ENCODE data around the gene SLIT3. TPM values are rescaled to one million over a fixed set of nuclear protein-coding genes. Genes with fewer than 3 reads are reported as not detected.

Gene SLIT3
- total RNA-seq, 6 donors from 2014 or later: 10.8 to 57.3 (median 32.2) TPM

DNA sequence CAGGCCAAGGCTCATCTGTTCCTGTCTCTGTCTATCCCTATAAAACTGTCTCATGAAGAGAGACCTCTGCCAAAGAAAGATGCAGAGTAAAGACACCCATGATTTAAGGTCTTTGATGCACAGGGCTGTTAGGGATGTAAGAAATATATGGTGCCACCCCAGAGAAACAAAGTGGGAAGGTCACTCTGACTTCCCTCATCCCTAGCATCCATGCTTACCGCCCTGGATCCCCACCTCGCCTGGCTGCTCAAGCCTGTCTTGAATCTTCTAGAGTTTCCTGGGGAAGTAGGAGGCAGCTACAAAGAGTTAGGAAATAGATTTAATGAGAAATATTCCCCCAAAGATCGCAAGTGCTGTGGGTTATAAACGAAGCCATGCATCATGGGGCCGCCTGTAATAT lies 349.2 kb downstream of the SLIT3 start:
- Histone ChIP-seq H3K27me3 (no peaks in the 10 kb centered on the region), H3K36me3 (no peaks in the 10 kb centered on the region), H3K27ac (no peak overlapping the region), H3K4me1 (peaks cover 0 to 3% (median 0%) of the 10 kb centered on the region in 4 donors), H3K9me3 (no peaks in the 10 kb centered on the region), H3K4me3 (no peak overlapping the region)
- no peak for DNase-seq
- TF ChIP-seq EP300 (IDR thresholded peaks at IDR 0.05) (no peak), POLR2A (IDR thresholded peaks at IDR 0.05) (no peak), POLR2AphosphoS5 (IDR thresholded peaks at IDR 0.05) (no peak)
- TF ChIP-seq, protein P1, sequence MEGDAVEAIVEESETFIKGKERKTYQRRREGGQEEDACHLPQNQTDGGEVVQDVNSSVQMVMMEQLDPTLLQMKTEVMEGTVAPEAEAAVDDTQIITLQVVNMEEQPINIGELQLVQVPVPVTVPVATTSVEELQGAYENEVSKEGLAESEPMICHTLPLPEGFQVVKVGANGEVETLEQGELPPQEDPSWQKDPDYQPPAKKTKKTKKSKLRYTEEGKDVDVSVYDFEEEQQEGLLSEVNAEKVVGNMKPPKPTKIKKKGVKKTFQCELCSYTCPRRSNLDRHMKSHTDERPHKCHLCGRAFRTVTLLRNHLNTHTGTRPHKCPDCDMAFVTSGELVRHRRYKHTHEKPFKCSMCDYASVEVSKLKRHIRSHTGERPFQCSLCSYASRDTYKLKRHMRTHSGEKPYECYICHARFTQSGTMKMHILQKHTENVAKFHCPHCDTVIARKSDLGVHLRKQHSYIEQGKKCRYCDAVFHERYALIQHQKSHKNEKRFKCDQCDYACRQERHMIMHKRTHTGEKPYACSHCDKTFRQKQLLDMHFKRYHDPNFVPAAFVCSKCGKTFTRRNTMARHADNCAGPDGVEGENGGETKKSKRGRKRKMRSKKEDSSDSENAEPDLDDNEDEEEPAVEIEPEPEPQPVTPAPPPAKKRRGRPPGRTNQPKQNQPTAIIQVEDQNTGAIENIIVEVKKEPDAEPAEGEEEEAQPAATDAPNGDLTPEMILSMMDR (IDR thresholded peaks at IDR 0.05): no peak
- no peak for ATAC-seq (ENCODE audit: low FRiP score in 2 of 2)
- 80 to 92% methylated on average over 5 of the region's 5 CpGs for WGBS, 2 donors

DNA sequence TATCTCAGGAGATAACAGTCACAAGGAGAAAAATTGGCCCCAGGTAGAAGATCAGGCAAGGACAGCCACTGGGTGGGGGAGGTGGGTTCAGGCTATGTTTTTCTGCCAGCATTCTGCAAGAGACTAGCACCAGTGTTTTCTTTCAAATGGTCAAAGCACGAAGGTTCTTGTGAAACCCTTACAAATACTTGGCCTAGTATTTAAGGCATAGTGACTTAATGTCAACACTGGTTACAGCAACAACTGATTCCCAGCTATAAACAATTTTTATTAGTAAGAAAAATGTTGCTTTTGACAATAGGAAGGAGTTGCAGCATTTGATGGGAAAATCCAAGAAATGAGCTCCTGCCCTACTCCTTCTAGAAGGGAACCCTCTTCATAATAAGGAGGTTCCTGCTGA lies 349.6 kb downstream of the SLIT3 start:
- 33 to 83% methylated on average over 1 of the region's 1 CpG for WGBS, 2 donors
- H3K4me3 ChIP-seq: no peak overlapping the region
- TF ChIP-seq POLR2AphosphoS5 (IDR thresholded peaks at IDR 0.05) (no peak), EP300 (IDR thresholded peaks at IDR 0.05) (no peak), POLR2A (IDR thresholded peaks at IDR 0.05) (no peak)
- TF ChIP-seq, protein P1 (IDR thresholded peaks at IDR 0.05): no peak
- no peaks in the 10 kb centered on the region for H3K9me3 ChIP-seq
- no peaks in the 10 kb centered on the region for H3K27me3 ChIP-seq
- DNase-seq: no peak
- ATAC-seq (ENCODE audit: low FRiP score in 2 of 2): no peak
- H3K4me1 ChIP-seq: peaks cover 0 to 3% (median 0%) of the 10 kb centered on the region in 4 donors
- no peak overlapping the region for H3K27ac ChIP-seq
- H3K36me3 ChIP-seq: no peaks in the 10 kb centered on the region

DNA sequence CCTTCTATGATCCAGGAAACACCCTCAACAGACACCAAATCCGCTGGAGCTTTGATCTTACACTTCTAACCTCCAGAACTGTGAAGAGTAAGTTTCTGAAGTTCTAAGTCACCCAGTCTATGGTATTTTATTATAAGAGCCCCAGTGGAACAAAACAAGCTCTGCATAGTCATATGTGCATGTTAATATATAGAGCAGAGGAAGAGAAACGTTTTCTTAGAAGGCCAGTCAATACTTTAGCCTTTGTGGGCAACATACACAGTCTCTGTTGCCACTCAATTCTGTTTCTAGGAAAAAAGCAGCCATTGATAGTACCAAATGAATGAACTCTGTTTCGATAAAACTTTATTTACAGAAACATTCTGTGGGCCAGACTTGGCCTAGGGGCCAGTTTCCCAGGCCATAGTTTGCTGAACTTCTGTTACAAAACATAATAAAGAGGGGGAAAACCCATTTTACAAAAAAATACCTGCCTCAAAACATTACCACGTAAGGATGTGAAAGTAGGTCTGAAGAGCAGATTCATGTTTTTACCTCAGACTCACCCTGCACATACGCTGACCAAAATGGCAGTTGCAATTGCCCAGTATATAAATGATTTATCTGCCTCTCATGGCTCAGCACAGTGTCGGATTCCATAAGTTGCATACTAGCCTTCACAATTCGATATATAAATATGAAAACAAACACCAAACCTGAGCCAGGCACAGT lies 350.5 kb downstream of the SLIT3 start:
- H3K4me3 ChIP-seq: no peak overlapping the region
- H3K9me3 ChIP-seq: no peaks in the 10 kb centered on the region
- ATAC-seq (ENCODE audit: low FRiP score in 2 of 2) (no peak), DNase-seq (no peak)
- 81 to 86% methylated on average over 7 of the region's 7 CpGs for WGBS, 2 donors
- H3K27me3 ChIP-seq: no peaks in the 10 kb centered on the region
- no peaks in the 10 kb centered on the region for H3K36me3 ChIP-seq
- H3K27ac ChIP-seq: no peak overlapping the region
- H3K4me1 ChIP-seq: peaks cover 0 to 3% (median 0%) of the 10 kb centered on the region in 4 donors
- TF ChIP-seq, protein P1 (IDR thresholded peaks at IDR 0.05): no peak
- TF ChIP-seq POLR2AphosphoS5 (IDR thresholded peaks at IDR 0.05): no peak
- TF ChIP-seq POLR2A (IDR thresholded peaks at IDR 0.05): no peak
- TF ChIP-seq EP300 (IDR thresholded peaks at IDR 0.05): no peak

DNA sequence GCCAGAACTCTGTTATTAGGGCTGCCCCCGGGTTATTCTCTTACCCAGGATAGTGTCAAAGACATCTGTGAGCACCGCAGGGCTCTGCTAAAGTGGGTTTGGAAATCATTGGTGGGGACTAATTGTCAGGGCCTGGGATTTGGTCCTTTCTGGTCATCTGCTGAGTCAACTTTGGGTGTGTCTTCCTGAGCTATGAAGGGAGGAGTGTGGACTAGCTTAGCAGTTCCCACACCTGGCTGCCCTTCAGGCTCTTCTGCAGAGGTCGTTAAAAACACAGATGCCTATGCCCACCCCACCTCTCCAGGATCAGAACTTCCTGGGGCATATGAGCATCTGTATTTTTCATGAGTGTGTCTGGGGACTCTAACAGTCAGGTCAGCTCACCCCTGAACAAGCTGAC lies 352.2 kb downstream of the SLIT3 start:
- WGBS, 2 donors: 80 to 100% methylated on average over 1 to 3 of the region's 3 CpGs
- H3K27me3 ChIP-seq: no peaks in the 10 kb centered on the region
- no peaks in the 10 kb centered on the region for H3K36me3 ChIP-seq
- DNase-seq (no peak), ATAC-seq (ENCODE audit: low FRiP score in 2 of 2) (no peak)
- H3K27ac ChIP-seq: no peak overlapping the region
- no peak overlapping the region for H3K4me3 ChIP-seq
- H3K4me1 ChIP-seq: peaks cover 0 to 3% (median 0%) of the 10 kb centered on the region in 4 donors
- no peaks in the 10 kb centered on the region for H3K9me3 ChIP-seq
- no peak for TF ChIP-seq EP300 (IDR thresholded peaks at IDR 0.05)
- no peak for TF ChIP-seq POLR2AphosphoS5 (IDR thresholded peaks at IDR 0.05)

DNA sequence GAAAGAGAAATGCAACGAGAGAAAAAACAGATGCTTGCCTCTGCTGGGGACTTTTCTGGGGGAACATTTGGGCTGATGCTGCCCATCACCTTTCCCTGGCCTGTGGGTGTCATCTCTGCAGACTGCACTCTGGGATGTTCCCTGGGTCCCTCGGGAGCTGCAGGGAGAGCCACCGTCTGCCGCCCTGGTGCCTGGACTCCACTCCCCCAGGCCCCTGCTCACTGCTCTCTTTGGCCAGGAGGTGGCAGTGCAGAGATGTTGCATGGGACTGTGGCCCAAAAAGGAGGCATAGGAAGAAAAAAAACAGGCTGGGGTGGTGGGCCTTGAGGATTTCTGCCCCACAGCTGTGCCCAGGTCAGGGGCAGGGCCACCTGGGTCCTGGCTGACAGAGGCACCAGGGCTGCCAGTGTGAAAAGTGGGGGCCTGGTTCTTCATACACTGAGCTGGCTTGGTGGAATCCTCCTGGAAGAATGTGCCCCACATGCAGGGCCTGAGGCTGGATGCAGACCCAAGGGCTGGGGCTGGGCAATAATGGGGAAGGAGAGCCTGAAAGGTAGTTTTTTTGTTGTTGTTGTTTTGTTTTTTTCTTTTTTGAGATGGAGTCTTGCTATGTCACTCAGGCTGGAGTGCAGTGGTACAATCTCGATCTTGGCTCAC lies 353.6 kb downstream of the SLIT3 start:
- DNase-seq (peak; percentile 24 to 44), ATAC-seq (ENCODE audit: low FRiP score in 2 of 2) (peak; percentile 34 to 58)
- Histone ChIP-seq H3K9me3 (no peaks in the 10 kb centered on the region), H3K4me3 (no peak overlapping the region), H3K27me3 (no peaks in the 10 kb centered on the region), H3K4me1 (peaks cover 0 to 3% (median 0%) of the 10 kb centered on the region in 4 donors), H3K27ac (no peak overlapping the region), H3K36me3 (no peaks in the 10 kb centered on the region)
- TF ChIP-seq POLR2AphosphoS5 (IDR thresholded peaks at IDR 0.05): no peak
- TF ChIP-seq, protein P1 (IDR thresholded peaks at IDR 0.05): peak; percentile 34 to 61 (median 42)
- 36 to 53% methylated on average over 5 of the region's 5 CpGs for WGBS, 2 donors
